Naive B cell (primary cell): ENCODE measurements around the gene MRTFB. TPM values are rescaled to one million over a fixed set of nuclear protein-coding genes. Genes with fewer than 3 reads are reported as not detected.
"Not testable (repeated sequence)": the region's sequence is repeated elsewhere in the genome, so short reads cannot be mapped to it uniquely, and the experiment has no call there.

ENCODE experiments used
- ATAC-seq, 2 donors: fragments of 150-1000 bp; cut with Tn5 transposase; 2 replicates each; pipeline ENCODE4 v1.10.0; 2021; ENCODE audit warnings: low read depth in 2 of 2, mild to moderate bottlenecking in 2 of 2, moderate library complexity in 2 of 2
- DNase-seq: peaks from one replicate; pipeline ENCODE4 v3.0.0; 2022
- H3K27ac Mint-ChIP-seq, 6 donors: one replicate each; pipeline ENCODE4 v1.8.0; 2020 to 2022; ENCODE audit warnings: mild to moderate bottlenecking in 6 of 6, mixed read lengths in 6 of 6, moderate library complexity in 5 of 6, inconsistent platforms in 2 of 6
- H3K27me3 Mint-ChIP-seq, 3 donors: one replicate each; pipeline ENCODE4 v1.8.0; 2021 to 2022; ENCODE audit warnings: mixed read lengths in 3 of 3, mild to moderate bottlenecking in 1 of 3
- H3K36me3 Mint-ChIP-seq, 2 donors: one replicate each; pipeline ENCODE4 v1.8.0; 2020 to 2022; ENCODE audit warnings: mixed read lengths in 2 of 2, inconsistent platforms in 1 of 2, mild to moderate bottlenecking in 1 of 2
- H3K4me1 Mint-ChIP-seq, 3 donors: one replicate each; pipeline ENCODE4 v1.8.0; 2020 to 2022; ENCODE audit warnings: mixed read lengths in 3 of 3, inconsistent platforms in 1 of 3, mild to moderate bottlenecking in 1 of 3, moderate library complexity in 1 of 3
- H3K4me3 Mint-ChIP-seq, 8 donors: one replicate each; pipeline ENCODE4 v1.8.0; 2020 to 2022; ENCODE audit warnings: mild to moderate bottlenecking in 8 of 8, mixed read lengths in 8 of 8, moderate library complexity in 8 of 8, inconsistent platforms in 2 of 8
- H3K9me3 Mint-ChIP-seq, 7 donors: one replicate each; pipeline ENCODE4 v1.8.0; 2020 to 2022; ENCODE audit warnings: mixed read lengths in 7 of 7, mild to moderate bottlenecking in 5 of 7, inconsistent platforms in 2 of 7, moderate library complexity in 1 of 7
- polyA plus RNA-seq, 6 donors: library from polyadenylated mRNA; unstranded; fragments of 300-500 nt; fragmentation: Illumina TruSeq; gene quantifications; one replicate each; pipeline ENCODE4 v1.2.3, GENCODE V29; 2021; ENCODE audit warnings: low read depth in 6 of 6

MRTFB gene
- polyA plus RNA-seq, 6 donors from 2014 or later = 0.45 to 10.6 (median 8.2) TPM

- DNase-seq = no peak
Observed at GRCh38 chr16:14043793-14044192, 27.3 kb upstream of the MRTFB start.

DNA sequence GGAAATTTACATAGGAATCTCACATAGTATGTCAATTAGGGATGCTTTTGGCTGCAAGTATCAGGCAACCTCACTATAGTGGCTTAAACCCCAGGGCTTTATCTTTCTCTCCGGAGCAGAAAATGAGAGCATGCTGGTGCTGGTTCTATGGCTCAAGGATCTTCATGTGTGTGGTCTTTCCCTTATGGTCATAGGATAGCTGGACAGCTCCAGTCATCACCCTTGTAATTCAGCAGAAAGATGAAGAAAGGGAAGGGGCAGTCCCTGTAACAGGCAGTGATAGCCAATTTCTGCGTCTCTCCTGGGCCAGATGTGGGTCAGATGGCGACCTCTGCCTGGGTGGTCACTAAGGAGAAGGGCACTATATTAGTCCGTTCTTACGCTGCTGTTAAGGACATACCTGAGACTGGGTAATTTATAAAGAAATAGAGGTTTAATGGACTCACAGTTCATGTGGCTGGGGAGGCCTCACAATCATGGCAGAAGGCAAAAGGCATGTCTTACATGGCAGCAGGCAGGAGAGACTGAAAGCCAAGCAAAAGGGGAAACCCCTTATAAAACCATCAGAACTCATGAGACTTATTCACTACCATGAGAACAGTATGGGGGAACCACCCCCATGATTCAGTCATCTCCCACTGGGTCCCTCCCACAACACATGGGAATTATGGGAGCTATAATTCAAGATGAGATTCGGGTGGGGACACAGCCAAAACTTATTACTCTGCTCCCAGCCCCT lies 23.8 kb upstream of the MRTFB start:
- H3K9me3 Mint-ChIP-seq = not testable (repeated sequence)

More at GRCh38 chr16:14043793-14044192, 27.3 kb upstream of the MRTFB start:
- H3K27me3 Mint-ChIP-seq = peaks cover 7 to 11% (median 7%) of the 10 kb centered on the region in 3 donors
- ATAC-seq = no peak
- no peak overlapping the region for H3K27ac Mint-ChIP-seq
- H3K4me1 Mint-ChIP-seq = no peaks in the 10 kb centered on the region
- no peaks in the 10 kb centered on the region for H3K36me3 Mint-ChIP-seq
- H3K4me3 Mint-ChIP-seq = no peak overlapping the region
- H3K9me3 Mint-ChIP-seq = peaks cover 0 to 5% (median 4%) of the 10 kb centered on the region in 7 donors

DNA sequence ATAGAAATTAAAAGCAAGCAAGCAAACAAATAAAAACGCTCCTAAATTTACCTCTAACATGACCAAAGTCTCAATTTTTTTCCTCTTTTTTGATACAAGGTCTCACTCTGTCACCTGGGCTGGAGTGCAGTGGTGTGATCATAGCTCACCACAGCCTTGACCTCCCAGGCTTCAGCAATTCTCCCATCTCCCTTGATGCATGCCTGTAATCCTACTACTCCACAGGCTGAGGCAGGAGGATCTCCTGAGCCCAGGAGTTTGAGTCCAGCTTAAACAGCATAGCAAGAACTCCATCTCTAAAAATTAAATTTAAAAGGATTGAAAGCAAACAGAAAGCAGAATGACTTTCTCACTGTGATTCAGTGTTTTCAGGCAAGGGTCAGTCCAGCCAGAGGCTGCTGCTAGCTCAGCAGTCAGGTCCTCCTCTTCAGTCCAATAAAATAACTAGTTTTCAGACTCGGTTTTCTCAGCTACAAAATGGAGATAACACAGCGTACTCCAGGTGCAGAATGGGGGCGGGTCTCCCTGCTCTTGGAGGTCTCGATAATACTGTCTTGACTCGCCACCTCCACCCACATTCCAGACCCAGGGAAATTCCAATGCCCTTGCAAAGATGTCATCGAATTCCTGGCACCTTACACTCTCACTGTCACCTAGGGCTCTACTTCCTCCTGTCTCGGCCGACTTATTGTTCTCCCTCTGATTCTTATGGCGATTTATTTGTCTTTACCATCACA lies 20.7 kb upstream of the MRTFB start:
- peaks cover 0 to 2% (median 0%) of the 10 kb centered on the region in 7 donors for H3K9me3 Mint-ChIP-seq
- H3K4me1 Mint-ChIP-seq = no peaks in the 10 kb centered on the region
- H3K27ac Mint-ChIP-seq = no peak overlapping the region
- peaks cover 6 to 15% (median 7%) of the 10 kb centered on the region in 3 donors for H3K27me3 Mint-ChIP-seq
- H3K4me3 Mint-ChIP-seq = no peak overlapping the region
- H3K36me3 Mint-ChIP-seq = no peaks in the 10 kb centered on the region
- ATAC-seq (no peak), DNase-seq (no peak)

More for the DNA sequence above, 23.8 kb upstream of the MRTFB start:
- ATAC-seq, H3K4me1 Mint-ChIP-seq, H3K27ac Mint-ChIP-seq, H3K36me3 Mint-ChIP-seq, DNase-seq, H3K4me3 Mint-ChIP-seq: not testable (repeated sequence)
- H3K27me3 Mint-ChIP-seq = peaks cover 6 to 12% (median 7%) of the 10 kb centered on the region in 3 donors

- Mint-ChIP-seq H3K36me3 (peaks cover under 1 to 3% of the 10 kb centered on the region in 2 donors), H3K4me3 (no peak overlapping the region), H3K4me1 (no peaks in the 10 kb centered on the region), H3K9me3 (peaks cover 0 to 4% (median 3%) of the 10 kb centered on the region in 7 donors), H3K27ac (no peak overlapping the region), H3K27me3 (peaks cover 8 to 15% (median 12%) of the 10 kb centered on the region in 3 donors)
- DNase-seq (no peak), ATAC-seq (no peak)
Observed at GRCh38 chr16:14051103-14051729, 19.9 kb upstream of the MRTFB start.

DNA sequence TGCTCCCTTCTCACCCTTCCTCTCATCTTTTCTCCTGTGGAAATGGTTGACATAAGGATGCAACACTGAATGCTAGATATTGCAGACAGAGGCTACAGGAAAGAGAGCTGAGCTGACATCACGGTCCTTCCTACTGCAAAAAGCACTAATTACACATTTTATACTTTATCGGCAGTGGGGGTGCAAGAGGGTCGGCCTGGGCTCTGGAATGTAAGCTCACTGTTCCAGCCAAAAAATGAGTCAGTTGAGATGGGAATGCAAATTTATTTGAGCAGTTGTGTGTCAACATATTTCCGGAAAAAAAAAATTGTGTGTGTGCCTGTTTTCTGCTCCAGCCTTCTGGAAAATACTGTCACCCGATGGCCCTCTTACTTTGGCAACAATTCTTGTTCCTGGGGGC lies 14.1 kb upstream of the MRTFB start:
- no peak for ATAC-seq
- Mint-ChIP-seq H3K4me1 (no peaks in the 10 kb centered on the region), H3K27ac (peak overlapping the region in 1 of 6 donors; percentile 8), H3K36me3 (peaks cover 12 to 13% of the 10 kb centered on the region in 2 donors), H3K27me3 (peaks cover 23 to 28% (median 27%) of the 10 kb centered on the region in 3 donors), H3K9me3 (peaks cover 4 to 19% (median 10%) of the 10 kb centered on the region in 7 donors), H3K4me3 (no peak overlapping the region)
- no peak for DNase-seq

GRCh38 chr16:14057878-14058382 lies 13.2 kb upstream of the MRTFB start:
- no peak overlapping the region for H3K4me3 Mint-ChIP-seq
- no peaks in the 10 kb centered on the region for H3K4me1 Mint-ChIP-seq
- H3K9me3 Mint-ChIP-seq = peaks cover 4 to 19% (median 10%) of the 10 kb centered on the region in 7 donors
- ATAC-seq (no peak), DNase-seq (no peak)
- H3K27ac Mint-ChIP-seq = peak overlapping the region in 1 of 6 donors; percentile 28
- peaks cover 20 to 28% (median 27%) of the 10 kb centered on the region in 3 donors for H3K27me3 Mint-ChIP-seq
- H3K36me3 Mint-ChIP-seq = peaks cover 12 to 13% of the 10 kb centered on the region in 2 donors

DNA sequence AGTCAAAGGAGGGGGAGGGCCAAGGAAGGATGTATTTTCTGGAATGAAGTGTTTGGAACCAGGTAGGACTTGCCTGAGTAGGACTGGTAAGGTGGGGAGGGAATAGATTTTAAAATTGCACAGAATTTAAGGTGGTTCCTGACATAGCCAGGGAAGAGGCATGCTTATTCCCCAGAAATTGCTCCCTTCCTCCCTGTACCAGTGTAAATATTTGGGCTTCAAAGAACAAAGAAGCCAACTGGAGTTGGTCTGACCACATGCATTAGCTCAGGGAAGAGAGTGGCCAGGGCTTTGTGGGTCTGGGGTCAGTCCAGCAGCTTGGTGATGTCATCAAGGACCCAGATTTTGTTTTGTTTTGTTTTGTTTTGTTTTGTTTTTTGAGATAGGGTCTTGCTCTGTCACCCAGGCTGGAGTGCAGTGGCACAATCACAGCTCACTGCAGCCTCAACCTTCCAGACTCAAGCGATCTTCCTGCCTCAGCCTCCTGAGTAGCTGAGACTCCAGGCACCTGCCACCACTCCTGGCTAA lies 9.3 kb upstream of the MRTFB start:
- ATAC-seq = no peak
- peaks cover 2 to 10% (median 6%) of the 10 kb centered on the region in 7 donors for H3K9me3 Mint-ChIP-seq
- H3K36me3 Mint-ChIP-seq = peaks cover 3 to 7% of the 10 kb centered on the region in 2 donors
- no peaks in the 10 kb centered on the region for H3K4me1 Mint-ChIP-seq
- no peak overlapping the region for H3K4me3 Mint-ChIP-seq
- peaks cover 15 to 18% (median 17%) of the 10 kb centered on the region in 3 donors for H3K27me3 Mint-ChIP-seq
- no peak overlapping the region for H3K27ac Mint-ChIP-seq
- DNase-seq = no peak

DNA sequence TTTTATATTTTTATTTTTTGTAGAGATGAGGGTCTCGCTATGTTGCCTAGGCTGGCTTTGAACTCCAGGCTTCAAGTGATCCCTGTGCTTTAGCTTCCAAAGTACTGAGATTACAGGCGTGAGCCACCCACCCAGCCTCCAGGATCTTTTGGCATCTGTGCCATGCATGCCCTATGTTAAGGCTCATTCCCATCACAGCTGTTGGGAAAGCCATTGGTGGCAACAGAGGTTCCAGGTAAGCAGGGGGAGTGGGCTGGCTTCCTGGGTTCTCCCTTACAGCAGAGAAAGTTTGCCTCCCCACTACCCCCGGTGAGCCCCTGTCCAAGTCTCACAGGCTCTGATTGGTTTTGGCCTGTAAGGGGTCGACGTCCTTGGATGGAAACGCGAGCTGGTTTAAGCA lies 8.9 kb upstream of the MRTFB start:
- ATAC-seq (no peak), DNase-seq (no peak)
- peaks cover 0 to 2% of the 10 kb centered on the region in 2 donors for H3K36me3 Mint-ChIP-seq
- no peaks in the 10 kb centered on the region for H3K4me1 Mint-ChIP-seq
- no peak overlapping the region for H3K4me3 Mint-ChIP-seq
- H3K9me3 Mint-ChIP-seq = peaks cover 0 to 6% (median 2%) of the 10 kb centered on the region in 7 donors
- H3K27me3 Mint-ChIP-seq = peaks cover 13 to 14% (median 14%) of the 10 kb centered on the region in 3 donors
- H3K27ac Mint-ChIP-seq = peak overlapping the region in 1 of 6 donors; percentile 63

DNA sequence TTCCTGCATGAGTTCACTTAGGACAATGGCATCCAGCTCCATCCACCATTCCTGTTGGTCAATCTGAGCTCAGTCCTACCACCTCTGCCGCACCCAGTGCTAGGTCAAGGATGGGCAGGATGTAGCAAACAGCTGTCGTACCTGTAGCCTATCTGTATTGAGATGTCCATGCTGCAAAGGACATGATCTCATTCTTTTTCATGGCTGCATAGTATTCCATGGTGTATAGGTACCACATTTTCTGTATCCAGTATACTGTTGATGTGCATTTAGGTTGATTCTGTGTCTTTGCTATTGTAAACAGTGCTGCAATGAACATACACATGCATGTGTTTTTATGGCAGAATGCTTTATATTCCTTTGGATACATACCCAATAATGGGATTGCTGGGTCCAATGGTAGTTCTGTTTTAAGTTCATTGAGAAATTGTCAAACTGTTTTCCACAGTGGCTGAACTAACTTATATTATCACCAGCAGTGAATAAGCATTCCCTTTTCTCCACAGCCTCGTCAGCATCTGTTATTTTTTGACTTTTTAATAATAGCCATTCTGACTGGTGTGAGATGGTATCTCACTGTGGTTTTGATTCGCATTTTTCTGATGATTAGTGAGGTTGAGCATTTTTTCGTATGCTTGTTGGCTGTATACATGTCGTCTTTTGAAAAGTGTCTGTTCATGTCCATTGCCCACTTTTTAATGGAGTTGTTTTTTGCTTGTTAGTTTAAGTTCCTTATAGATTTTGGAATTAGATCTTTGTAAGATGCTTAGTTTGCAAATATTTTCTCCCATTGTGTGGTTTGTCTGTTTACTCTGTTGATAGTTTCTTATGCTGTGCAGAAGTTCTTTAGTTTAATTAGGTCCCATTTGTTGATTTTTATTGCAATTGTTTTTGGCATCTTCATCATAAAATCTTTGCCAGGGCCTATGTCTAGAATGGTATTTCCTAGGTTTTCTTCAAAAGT lies 7.2 kb upstream of the MRTFB start:
- H3K4me1 Mint-ChIP-seq = no peaks in the 10 kb centered on the region
- H3K27me3 Mint-ChIP-seq = peaks cover 14 to 16% (median 14%) of the 10 kb centered on the region in 3 donors
- H3K27ac Mint-ChIP-seq = no peak overlapping the region
- no peak overlapping the region for H3K4me3 Mint-ChIP-seq
- no peaks in the 10 kb centered on the region for H3K36me3 Mint-ChIP-seq
- H3K9me3 Mint-ChIP-seq = peaks cover 0 to 2% (median 0%) of the 10 kb centered on the region in 7 donors
- ATAC-seq = no peak
- no peak for DNase-seq

- Mint-ChIP-seq H3K36me3 (no peaks in the 10 kb centered on the region), H3K27ac (peak overlapping the region in 3 of 6 donors; percentile 57 to 98 (median 84)), H3K4me1 (peaks cover 12 to 16% (median 13%) of the 10 kb centered on the region in 3 donors), H3K4me3 (peak overlapping the region; percentile 82 to 95 (median 90)), H3K27me3 (peaks cover 0 to 8% (median 8%) of the 10 kb centered on the region in 3 donors), H3K9me3 (no peaks in the 10 kb centered on the region)
- ATAC-seq (no peak), DNase-seq (no peak)
Observed at GRCh38 chr16:14069818-14070217, 1.3 kb upstream of the MRTFB start.

GRCh38 chr16:14070555-14070876 lies 603 bp upstream of the MRTFB start:
- H3K4me3 Mint-ChIP-seq = peak overlapping the region; percentile 82 to 95 (median 90)

More at GRCh38 chr16:14070555-14070876, 603 bp upstream of the MRTFB start:
- ATAC-seq (no peak), DNase-seq (no peak)
- Mint-ChIP-seq H3K4me1 (peaks cover 12 to 16% (median 13%) of the 10 kb centered on the region in 3 donors), H3K27me3 (peaks cover 0 to 8% (median 8%) of the 10 kb centered on the region in 3 donors), H3K27ac (peak overlapping the region; percentile 21 to 98 (median 74)), H3K36me3 (no peaks in the 10 kb centered on the region), H3K9me3 (no peaks in the 10 kb centered on the region)
